HG02571 (cell line): ENCODE measurements around the gene MT1B.
"Not testable (repeated sequence)": the region's sequence is repeated elsewhere in the genome, so short reads cannot be mapped to it uniquely, and the experiment has no call there.

Experiments used
- ATAC-seq: cut with Tn5 transposase; IDR thresholded peaks from one replicate; pipeline ENCODE4 v1.9.1; 2021; ENCODE audit warnings: mild to moderate bottlenecking, moderate library complexity; ENCODE audit not compliant: unreplicated experiment

Gene MT1B

GRCh38 chr16:56618138-56618537 lies 33.5 kb upstream of the MT1B start:
- ATAC-seq = no peak

- ATAC-seq = no peak
These were observed 31.3 kb upstream of the MT1B start for GRCh38 chr16:56620339-56620897.

GRCh38 chr16:56621665-56622445 lies 29.8 kb upstream of the MT1B start:
- ATAC-seq = not testable (repeated sequence)

DNA sequence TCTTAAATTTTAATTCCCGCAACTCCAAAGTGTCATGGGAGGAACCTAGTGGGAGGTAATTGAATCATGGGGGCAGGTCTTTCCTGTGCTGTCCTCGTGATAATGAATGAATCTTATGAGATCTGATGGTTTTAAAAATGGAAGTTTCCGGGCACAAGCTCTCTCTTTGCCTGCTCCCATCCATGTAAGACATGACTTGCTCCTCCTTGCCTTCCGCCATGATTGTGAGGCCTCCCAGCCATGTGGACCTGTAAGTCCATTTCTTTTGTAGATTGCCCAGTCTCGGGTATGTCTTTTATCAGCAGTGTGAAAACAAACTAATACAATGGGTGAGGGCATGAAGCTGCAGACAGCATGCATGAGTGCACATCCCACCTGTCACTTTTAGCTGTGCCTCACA lies 28.5 kb upstream of the MT1B start:
- ATAC-seq = not testable (repeated sequence)

GRCh38 chr16:56623637-56624036 lies 28.0 kb upstream of the MT1B start:
- ATAC-seq = no peak

GRCh38 chr16:56625140-56625942 lies 26.3 kb upstream of the MT1B start, which contains the start of gene MT1E:
TSS of gene MT1E (plus strand) at chr16:56625781. CDS start at chr16:56625852, 71 bp downstream.
- ATAC-seq = no peak

GRCh38 chr16:56625943-56626654 lies 25.6 kb upstream of the MT1B start:
- ATAC-seq = no peak

DNA sequence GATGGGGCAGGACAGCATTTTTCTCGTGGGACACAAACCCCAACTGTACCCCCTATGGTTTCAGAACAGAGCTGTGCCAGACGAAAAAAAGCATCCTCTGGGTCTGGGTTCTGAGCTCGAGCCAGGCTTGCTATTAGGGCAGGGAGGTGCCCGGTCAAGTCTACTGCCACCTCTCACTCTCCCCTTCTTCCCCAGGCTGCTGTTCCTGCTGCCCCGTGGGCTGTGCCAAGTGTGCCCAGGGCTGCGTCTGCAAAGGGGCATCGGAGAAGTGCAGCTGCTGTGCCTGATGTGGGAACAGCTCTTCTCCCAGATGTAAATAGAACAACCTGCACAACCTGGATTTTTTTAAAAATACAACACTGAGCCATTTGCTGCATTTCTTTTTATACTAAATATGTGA lies 25.0 kb upstream of the MT1B start:
- no peak for ATAC-seq

GRCh38 chr16:56628486-56629350 lies 23.0 kb upstream of the MT1B start:
- ATAC-seq = no peak

GRCh38 chr16:56629531-56629930 lies 22.2 kb upstream of the MT1B start:
- ATAC-seq = no peak

GRCh38 chr16:56630134-56630533 lies 21.6 kb upstream of the MT1B start:
- ATAC-seq = peak; percentile 59

- no peak for ATAC-seq
These were observed 20.5 kb upstream of the MT1B start for GRCh38 chr16:56631197-56631596.

DNA sequence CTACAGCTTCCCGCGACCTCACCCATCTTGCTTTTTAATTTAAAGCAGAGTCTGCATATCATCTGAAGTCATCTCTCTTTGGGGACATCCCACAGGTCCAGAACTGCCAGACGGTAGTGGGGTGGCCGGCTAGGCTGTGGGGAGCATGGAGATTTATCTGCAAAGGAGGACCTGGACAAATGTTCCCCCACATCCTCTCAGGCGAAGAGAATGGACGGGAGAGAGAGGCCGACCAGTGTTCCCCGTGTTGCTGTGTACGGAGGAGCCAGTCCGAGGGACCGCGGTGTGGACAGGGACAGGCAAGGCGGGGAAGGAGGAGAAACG lies 19.9 kb upstream of the MT1B start:
- no peak for ATAC-seq

DNA sequence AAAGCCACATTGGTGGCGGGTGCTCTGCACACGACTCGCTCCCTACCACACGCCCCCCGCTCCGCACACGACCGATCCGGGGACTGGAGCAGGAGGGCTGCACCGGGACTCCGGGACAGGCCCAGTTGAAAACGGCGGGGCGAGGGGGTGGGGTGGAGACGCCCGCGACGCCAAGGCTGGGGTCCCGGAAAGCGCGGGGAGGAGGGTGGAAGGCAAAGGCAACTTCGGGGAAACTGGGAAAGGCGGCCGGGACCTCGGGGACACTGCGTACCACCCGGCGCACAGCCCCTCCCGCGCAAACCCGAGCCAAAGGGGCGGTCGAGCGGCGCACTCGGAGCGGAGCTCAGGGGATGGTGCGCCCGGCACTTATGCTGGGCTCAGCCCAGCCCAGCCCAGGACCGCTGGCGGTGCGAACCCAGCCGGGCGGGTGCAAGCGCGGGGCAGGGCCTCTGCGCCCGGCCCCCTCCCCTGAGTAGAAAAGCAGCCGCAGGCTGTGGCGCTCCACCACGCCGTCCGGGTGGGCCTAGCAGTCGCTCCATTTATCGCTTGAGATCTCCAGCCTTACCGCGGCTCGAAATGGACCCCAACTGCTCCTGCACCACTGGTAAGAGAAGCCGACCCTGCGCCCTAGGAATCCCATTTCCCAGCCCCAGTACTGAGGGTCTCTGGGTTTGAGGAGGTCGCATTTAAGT lies 19.4 kb upstream of the MT1B start, which contains the start of gene MT1M:
MT1M (plus strand) TSS at position 504 of the 692 bp plus-strand sequence; CDS start at position 577, 73 bp downstream.
- no peak for ATAC-seq

DNA sequence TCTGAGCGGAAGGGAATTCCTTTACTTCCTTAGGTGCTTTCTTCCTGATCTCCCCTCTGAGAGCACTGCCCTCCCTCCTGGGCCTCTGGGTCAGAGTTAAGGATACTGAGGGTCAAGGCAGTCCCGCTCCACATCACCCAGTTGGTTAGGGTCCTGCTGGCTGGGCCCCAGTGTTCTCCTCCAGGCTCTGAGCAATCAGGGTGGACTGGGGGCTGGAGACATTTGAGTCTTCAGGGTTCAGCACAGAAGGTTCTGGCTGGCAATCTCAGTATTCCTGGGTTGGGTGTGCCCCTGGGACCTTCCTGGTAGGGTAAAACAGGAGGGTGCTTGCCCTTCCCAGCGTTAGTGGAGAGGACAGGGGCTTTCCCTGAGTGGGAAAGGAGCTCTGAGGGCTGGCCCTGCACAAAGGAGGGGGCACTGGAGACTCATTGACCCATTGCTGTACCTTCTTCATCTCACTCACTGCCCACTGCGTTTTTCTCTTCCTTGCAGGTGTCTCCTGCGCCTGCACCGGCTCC lies 18.8 kb upstream of the MT1B start:
- ATAC-seq = no peak

GRCh38 chr16:56633535-56633934 lies 18.2 kb upstream of the MT1B start:
- no peak for ATAC-seq

DNA sequence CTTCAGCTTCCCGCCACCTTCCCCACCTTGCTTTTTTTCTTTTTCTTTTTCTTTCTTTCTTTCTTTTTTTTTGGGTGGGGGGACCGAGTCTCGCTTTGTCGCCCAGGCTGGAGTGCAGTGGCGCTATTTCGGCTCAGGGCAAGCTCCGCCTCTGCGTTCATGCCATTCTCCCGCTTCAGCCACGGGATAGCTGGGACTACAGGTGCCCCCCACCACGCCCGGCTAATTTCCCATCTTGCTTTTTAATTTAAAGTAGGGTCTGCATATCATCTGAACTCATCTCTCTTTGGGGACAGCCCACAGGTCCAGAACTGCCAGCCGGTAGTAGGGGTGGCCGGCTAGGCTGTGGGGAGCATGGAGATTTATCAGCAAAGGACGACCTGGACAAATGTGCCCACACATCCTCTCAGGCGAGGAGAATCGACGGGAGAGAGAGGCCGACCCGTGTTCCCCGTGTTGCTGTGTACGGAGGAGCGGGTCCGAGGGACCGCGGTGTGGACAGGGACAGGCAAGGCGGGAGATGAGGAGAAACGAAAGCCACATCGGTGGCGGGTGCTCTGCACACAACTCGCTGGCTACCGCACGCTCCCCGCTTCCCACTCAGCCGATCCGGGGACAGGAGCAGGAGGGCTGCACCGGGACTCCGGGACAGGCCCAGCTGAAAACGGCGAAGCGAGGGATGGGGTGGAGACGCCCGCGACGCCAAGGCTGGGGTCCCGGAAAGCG lies 16.8 kb upstream of the MT1B start:
- no peak for ATAC-seq

DNA sequence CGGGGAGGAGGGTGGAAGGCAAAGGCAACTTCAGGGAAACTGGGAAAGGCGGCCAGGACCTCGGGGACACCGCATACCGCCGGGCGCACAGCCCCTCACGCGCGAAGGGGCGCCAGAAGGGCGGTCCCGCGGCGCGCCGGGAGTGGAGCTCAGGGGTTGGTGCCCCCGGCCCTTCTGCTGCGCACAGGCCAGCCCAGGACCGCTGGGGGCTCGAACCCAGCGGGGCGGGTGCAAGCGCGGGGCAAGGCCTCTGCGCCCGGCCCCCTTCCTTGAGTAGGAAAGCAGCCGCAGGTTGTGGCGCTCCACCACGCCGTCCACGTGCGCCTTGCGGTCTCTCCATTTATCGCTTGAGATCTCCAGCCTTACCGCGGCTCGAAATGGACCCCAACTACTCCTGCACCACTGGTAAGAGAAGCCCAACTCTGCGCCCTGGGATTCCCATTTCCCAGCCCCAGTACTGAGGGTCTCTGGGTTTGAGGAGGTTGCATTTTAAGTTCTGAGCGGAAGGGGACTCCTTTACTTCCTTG lies 16.2 kb upstream of the MT1B start:
- ATAC-seq = no peak
